Vagina (tissue), 2 donors: Measurements from ENCODE around the gene SH3GL2.

Experiments
- CTCF ChIP-seq, 3 experiments: fragments of 450-650 bp in 2 of 3; fragments of 200-600 bp in 1 of 3; sonication (generic) in 1 of 3; IDR thresholded peaks; one replicate each; pipeline ENCODE4 v1.5.1; 2017 to 2019; ENCODE audit warnings: antibody characterized with exemption in 3 of 3, mild to moderate bottlenecking in 2 of 3, moderate library complexity in 2 of 3
- POLR2A ChIP-seq, 2 donors: fragments of 450-650 bp; IDR thresholded peaks; one replicate each; pipeline ENCODE4 v1.6.1; 2017; ENCODE audit warnings: antibody characterized with exemption in 2 of 2, mild to moderate bottlenecking in 2 of 2, moderate library complexity in 2 of 2
- POLR2AphosphoS5 ChIP-seq, 2 donors: sonication (generic); formaldehyde crosslinking; IDR thresholded peaks; one replicate each; pipeline ENCODE4 v1.9.0; 2017; ENCODE audit warnings: antibody characterized with exemption in 2 of 2, mild to moderate bottlenecking in 2 of 2, low read depth in 1 of 2; ENCODE audit not compliant: insufficient read depth in 1 of 2

DNA sequence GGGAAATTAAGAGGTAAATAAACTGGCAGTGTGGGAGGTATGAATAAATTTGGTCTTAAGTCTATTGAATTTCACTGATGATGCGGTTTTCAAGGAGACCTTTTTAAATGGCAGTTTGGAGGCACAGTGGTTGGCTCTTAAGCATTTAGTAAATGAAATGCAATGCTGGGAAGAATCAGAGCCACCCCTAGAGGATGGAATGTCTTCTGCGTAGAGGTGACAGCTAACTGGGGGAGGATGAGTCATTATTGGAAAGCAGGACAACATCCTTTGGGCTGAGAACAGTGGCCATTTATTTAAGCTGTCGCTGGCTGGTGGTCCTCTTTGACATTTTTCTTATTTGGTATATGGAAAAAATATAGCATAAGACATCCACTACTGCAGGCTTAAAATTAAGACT lies 163.2 kb downstream of the SH3GL2 start:
- no peak for TF ChIP-seq POLR2AphosphoS5 (IDR thresholded peaks at IDR 0.05; ENCODE audit: insufficient read depth in 1 of 2, low read depth in 1 of 2)
- no peak for TF ChIP-seq CTCF (IDR thresholded peaks at IDR 0.05)
- no peak for TF ChIP-seq POLR2A (IDR thresholded peaks at IDR 0.05)
